GM18502 (cell line): ENCODE results near the gene TMEM236.
"Not testable (repeated sequence)": the region's sequence is repeated elsewhere in the genome, so short reads cannot be mapped to it uniquely, and the experiment has no call there.

Source experiments
- ATAC-seq: cut with Tn5 transposase; IDR thresholded peaks from one replicate; pipeline ENCODE4 v1.9.1; 2021; ENCODE audit warnings: mild to moderate bottlenecking; ENCODE audit not compliant: unreplicated experiment, poor library complexity

TMEM236 gene

GRCh38 chr10:17751781-17752445 lies at the start of gene TMEM236:
TSS of gene TMEM236 (plus strand) at chr10:17752201. CDS start at chr10:17752296, 95 bp downstream.
- no peak for ATAC-seq

GRCh38 chr10:17703706-17704105 lies 48.3 kb upstream of the TMEM236 start:
- ATAC-seq, result no peak

GRCh38 chr10:17708821-17709220 lies 43.2 kb upstream of the TMEM236 start:
- ATAC-seq, result no peak

GRCh38 chr10:17709492-17709891 lies 42.5 kb upstream of the TMEM236 start:
- no peak for ATAC-seq

- ATAC-seq, result no peak
Measured at GRCh38 chr10:17710181-17710580, 41.8 kb upstream of the TMEM236 start.

GRCh38 chr10:17712053-17712452 lies 39.9 kb upstream of the TMEM236 start:
- no peak for ATAC-seq

GRCh38 chr10:17712717-17713471 lies 39.1 kb upstream of the TMEM236 start:
- no peak for ATAC-seq

GRCh38 chr10:17713758-17714157 lies 38.2 kb upstream of the TMEM236 start:
- no peak for ATAC-seq

- no peak for ATAC-seq
Measured at GRCh38 chr10:17716161-17716560, 35.8 kb upstream of the TMEM236 start.

GRCh38 chr10:17722317-17723014 lies 29.5 kb upstream of the TMEM236 start:
- ATAC-seq, result not testable (repeated sequence)

GRCh38 chr10:17725703-17726102 lies 26.3 kb upstream of the TMEM236 start:
- ATAC-seq, result no peak

GRCh38 chr10:17729630-17730029 lies 22.4 kb upstream of the TMEM236 start:
- ATAC-seq, result no peak

- ATAC-seq, result no peak
Measured at GRCh38 chr10:17730667-17731066, 21.3 kb upstream of the TMEM236 start.

GRCh38 chr10:17731331-17732020 lies 20.5 kb upstream of the TMEM236 start:
- ATAC-seq, result no peak

GRCh38 chr10:17733620-17734019 lies 18.4 kb upstream of the TMEM236 start:
- ATAC-seq, result no peak

- ATAC-seq, result no peak
Measured at GRCh38 chr10:17734432-17735080, 17.4 kb upstream of the TMEM236 start.

- ATAC-seq, result no peak
Measured at GRCh38 chr10:17735166-17735941, 16.6 kb upstream of the TMEM236 start.

GRCh38 chr10:17736223-17736622 lies 15.8 kb upstream of the TMEM236 start:
- no peak for ATAC-seq
